ENCODE measurements around the gene INAVA. TPM values are rescaled to one million over a fixed set of nuclear protein-coding genes. Genes with fewer than 3 reads are reported as not detected.

INAVA gene
- total RNA-seq, 1 donor from 2014 or later = 28.7 TPM

DNA sequence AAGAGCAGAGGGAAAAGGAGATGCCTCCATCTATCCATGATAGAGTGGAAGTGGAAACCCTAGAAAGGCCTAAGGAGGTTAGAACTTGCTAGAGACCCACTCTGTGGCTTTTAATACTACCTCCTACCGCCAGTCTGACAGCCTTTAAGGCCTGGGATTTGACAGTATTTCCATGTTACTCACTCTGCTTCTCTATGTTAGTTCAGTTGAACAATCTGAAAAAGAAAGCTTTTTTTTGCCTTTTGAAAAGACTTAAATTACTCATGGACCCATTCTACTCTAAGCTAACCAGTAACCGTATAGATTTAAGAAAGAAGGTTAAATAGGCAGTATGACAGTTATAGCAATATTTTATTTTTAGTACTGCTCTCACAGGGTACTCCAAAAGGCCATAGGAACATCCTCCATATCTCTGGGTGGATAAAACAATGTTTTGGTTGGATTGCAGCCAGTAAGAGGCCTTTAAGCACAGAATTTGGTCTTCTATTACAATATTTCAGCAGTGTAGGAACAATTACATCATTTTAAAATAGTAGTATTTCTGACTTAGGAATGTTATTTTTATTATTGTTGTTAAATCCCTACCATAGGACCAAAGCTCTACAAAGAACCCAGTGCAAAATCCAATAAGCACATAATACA is 37.9 kb upstream of the INAVA start:
- TF ChIP-seq, protein P1, sequence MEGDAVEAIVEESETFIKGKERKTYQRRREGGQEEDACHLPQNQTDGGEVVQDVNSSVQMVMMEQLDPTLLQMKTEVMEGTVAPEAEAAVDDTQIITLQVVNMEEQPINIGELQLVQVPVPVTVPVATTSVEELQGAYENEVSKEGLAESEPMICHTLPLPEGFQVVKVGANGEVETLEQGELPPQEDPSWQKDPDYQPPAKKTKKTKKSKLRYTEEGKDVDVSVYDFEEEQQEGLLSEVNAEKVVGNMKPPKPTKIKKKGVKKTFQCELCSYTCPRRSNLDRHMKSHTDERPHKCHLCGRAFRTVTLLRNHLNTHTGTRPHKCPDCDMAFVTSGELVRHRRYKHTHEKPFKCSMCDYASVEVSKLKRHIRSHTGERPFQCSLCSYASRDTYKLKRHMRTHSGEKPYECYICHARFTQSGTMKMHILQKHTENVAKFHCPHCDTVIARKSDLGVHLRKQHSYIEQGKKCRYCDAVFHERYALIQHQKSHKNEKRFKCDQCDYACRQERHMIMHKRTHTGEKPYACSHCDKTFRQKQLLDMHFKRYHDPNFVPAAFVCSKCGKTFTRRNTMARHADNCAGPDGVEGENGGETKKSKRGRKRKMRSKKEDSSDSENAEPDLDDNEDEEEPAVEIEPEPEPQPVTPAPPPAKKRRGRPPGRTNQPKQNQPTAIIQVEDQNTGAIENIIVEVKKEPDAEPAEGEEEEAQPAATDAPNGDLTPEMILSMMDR (IDR thresholded peaks at IDR 0.05; ENCODE audit: insufficient read depth, low read length, severe bottlenecking) = no peak
- FAIRE-seq = no peak
- peaks cover 10% of the 10 kb centered on the region for H3K36me3 ChIP-seq (ENCODE audit: control insufficient read depth, insufficient read depth, low read length)
- no peaks in the 10 kb centered on the region for H3K27me3 ChIP-seq (ENCODE audit: control insufficient read depth, insufficient read depth, low read length)
- H3K4me3 ChIP-seq (ENCODE audit: low read depth, low read length) = no peak overlapping the region
- no peak for DNase-seq (ENCODE audit: low read depth)

DNA sequence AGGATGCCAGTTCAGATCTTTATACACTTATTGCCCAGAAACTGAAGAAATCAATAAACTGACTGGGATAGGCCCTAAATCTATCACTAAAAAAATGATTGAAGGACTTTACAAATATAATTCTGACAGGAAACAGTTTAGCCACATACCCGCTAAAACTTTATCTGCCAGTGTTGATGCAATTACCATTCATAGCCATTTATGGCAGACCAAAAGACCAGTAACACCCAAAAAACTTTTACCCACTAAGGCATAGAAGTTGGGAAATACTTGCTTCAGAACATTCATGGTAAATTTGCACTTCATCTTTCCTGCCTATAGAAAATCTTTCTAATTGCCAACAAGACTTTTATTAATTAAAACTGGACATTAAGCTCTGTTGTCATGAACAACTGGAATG is 36.9 kb upstream of the INAVA start:
- Histone ChIP-seq H3K27me3 (ENCODE audit: control insufficient read depth, insufficient read depth, low read length) (no peaks in the 10 kb centered on the region), H3K36me3 (ENCODE audit: control insufficient read depth, insufficient read depth, low read length) (peaks cover 9% of the 10 kb centered on the region), H3K4me3 (ENCODE audit: low read depth, low read length) (no peak overlapping the region)
- TF ChIP-seq, protein P1 (IDR thresholded peaks at IDR 0.05; ENCODE audit: insufficient read depth, low read length, severe bottlenecking) = no peak
- no peak for DNase-seq (ENCODE audit: low read depth)
- FAIRE-seq = no peak

DNA sequence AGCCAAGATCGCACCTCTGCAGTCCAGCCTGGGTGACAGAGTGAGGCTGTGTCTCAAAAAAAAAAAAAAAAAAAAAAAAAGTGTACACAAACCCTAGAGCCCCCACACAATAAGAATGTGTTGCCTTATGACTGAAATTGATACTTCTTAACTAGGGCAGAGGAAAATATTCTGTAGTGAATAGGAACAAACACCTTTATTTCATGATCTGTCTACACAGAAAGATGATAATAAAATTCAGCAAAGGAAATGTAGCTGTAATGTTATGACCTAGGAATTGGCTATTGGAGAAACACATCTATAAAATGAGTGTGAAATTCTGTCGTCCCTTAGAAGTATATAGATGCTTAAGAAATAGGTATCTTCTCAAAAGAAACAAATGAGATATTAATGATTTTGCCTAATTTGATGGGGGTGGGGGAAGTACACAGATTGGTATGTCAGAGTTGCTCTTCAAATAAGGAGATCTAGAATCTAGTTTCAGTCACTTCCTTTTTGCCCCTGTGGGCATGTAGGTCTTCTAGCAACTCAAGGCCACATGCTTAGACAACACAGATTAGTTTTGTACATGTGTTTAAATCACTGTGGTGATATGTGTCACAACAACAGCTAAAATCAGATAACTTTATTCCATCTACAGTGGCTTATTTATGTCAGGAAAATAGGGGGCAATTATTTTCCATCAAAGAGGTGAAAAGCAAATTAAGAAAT is 32.6 kb upstream of the INAVA start:
- TF ChIP-seq, protein P1 (IDR thresholded peaks at IDR 0.05; ENCODE audit: insufficient read depth, low read length, severe bottlenecking) = no peak
- Histone ChIP-seq H3K27me3 (ENCODE audit: control insufficient read depth, insufficient read depth, low read length) (no peaks in the 10 kb centered on the region), H3K36me3 (ENCODE audit: control insufficient read depth, insufficient read depth, low read length) (no peaks in the 10 kb centered on the region), H3K4me3 (ENCODE audit: low read depth, low read length) (no peak overlapping the region)
- DNase-seq (ENCODE audit: low read depth) = no peak
- no peak for FAIRE-seq

DNA sequence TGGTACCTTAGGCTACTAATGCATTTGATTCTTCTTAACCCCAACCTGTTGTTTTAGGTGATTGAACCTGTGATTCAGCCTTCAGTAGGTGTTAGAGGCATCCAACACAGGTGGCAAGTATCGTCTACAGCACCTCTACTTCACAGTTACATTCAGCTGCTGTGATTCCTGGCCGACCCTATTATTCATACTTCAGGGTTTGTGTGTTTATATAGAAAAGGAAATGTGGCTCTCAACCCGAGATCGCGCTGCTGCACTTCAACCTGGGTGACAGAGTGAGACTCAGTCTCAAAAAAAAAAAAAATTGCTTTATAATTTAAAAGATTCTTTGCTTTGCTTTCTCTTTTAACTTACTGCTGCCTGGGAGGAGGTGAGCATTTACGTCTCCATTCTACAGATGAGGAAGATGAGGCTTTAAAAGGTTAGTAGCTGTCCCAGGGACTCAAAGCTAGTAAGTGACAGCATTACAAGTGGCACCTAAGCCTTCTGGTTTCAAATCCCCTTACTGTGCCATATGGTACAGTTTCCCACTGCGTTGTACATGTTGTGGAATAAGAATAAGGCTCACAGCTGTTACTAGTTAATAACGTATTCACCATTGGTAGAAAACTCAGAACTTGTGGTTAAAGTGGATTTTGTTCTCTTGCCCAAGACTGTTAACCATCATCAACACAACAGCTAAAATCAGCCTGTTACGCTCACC is 31.8 kb upstream of the INAVA start:
- H3K4me3 ChIP-seq (ENCODE audit: low read depth, low read length) = no peak overlapping the region
- FAIRE-seq (no peak), DNase-seq (ENCODE audit: low read depth) (no peak)
- H3K27me3 ChIP-seq (ENCODE audit: control insufficient read depth, insufficient read depth, low read length) = no peaks in the 10 kb centered on the region
- H3K36me3 ChIP-seq (ENCODE audit: control insufficient read depth, insufficient read depth, low read length) = no peaks in the 10 kb centered on the region
- TF ChIP-seq, protein P1 (IDR thresholded peaks at IDR 0.05; ENCODE audit: insufficient read depth, low read length, severe bottlenecking) = no peak

DNA sequence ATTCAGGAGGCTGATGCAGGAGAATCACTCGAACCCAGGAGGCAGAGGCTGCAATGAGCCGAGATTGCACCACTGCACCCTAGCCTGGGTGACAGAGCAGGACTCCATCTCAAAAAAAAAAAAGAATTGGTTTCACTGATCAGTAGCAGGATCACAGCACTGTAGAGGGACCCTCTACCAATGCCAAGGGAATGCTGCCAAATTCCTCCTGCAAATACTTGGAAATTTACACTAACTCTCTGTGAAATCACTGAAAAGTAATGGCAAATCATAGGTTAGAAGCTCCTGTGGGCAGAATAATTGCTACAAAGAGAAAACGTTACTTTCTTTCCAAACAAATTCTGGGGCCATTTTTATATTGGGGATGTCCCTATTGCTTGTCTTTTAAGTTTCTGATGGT is 28.6 kb upstream of the INAVA start:
- Histone ChIP-seq H3K4me3 (ENCODE audit: low read depth, low read length) (no peak overlapping the region), H3K36me3 (ENCODE audit: control insufficient read depth, insufficient read depth, low read length) (no peaks in the 10 kb centered on the region), H3K27me3 (ENCODE audit: control insufficient read depth, insufficient read depth, low read length) (no peaks in the 10 kb centered on the region)
- DNase-seq (ENCODE audit: low read depth) (no peak), FAIRE-seq (no peak)
- TF ChIP-seq, protein P1 (IDR thresholded peaks at IDR 0.05; ENCODE audit: insufficient read depth, low read length, severe bottlenecking) = no peak

Measured in bronchial epithelial cell (primary cell).